IPS-15b (cell line): Measurements from ENCODE around the gene CHRM5.

ENCODE experiments used
- H3K27me3 ChIP-seq: one replicate; pipeline ENCODE4 v1.6.1; 2013; ENCODE audit warnings: low read length; ENCODE audit not compliant: control insufficient read depth, insufficient read depth
- H3K36me3 ChIP-seq: one replicate; pipeline ENCODE4 v1.6.1; 2013; ENCODE audit warnings: low read length; ENCODE audit not compliant: control insufficient read depth, insufficient read depth
- H3K4me1 ChIP-seq: one replicate; pipeline ENCODE4 v1.6.1; 2013; ENCODE audit warnings: mild to moderate bottlenecking, low read length; ENCODE audit not compliant: control insufficient read depth, insufficient read depth
- H3K4me3 ChIP-seq: one replicate; pipeline ENCODE4 v1.5.1; 2013; ENCODE audit warnings: low read depth, low read length
- H3K9ac ChIP-seq: one replicate; pipeline ENCODE4 v1.6.1; 2013; ENCODE audit warnings: low read depth, mild to moderate bottlenecking, low read length
- H3K9me3 ChIP-seq: one replicate; pipeline ENCODE4 v1.6.1; 2013; ENCODE audit warnings: mild to moderate bottlenecking, low read length; ENCODE audit not compliant: control insufficient read depth, insufficient read depth

The CHRM5 gene

GRCh38 chr15:34070003-34070402, 101.7 kb downstream of the CHRM5 start:
- Histone ChIP-seq H3K4me3 (no peak overlapping the region), H3K9me3 (no peaks in the 10 kb centered on the region), H3K36me3 (no peaks in the 10 kb centered on the region), H3K4me1 (no peaks in the 10 kb centered on the region), H3K9ac (no peak overlapping the region), H3K27me3 (no peaks in the 10 kb centered on the region)

- H3K9me3 ChIP-seq: no peaks in the 10 kb centered on the region
- no peaks in the 10 kb centered on the region for H3K4me1 ChIP-seq
- no peak overlapping the region for H3K4me3 ChIP-seq
- H3K27me3 ChIP-seq: no peaks in the 10 kb centered on the region
- H3K36me3 ChIP-seq: no peaks in the 10 kb centered on the region
- no peak overlapping the region for H3K9ac ChIP-seq
Measured at GRCh38 chr15:34076785-34077184, 108.5 kb downstream of the CHRM5 start.

GRCh38 chr15:34078900-34079299, 110.6 kb downstream of the CHRM5 start:
- Histone ChIP-seq H3K27me3 (no peaks in the 10 kb centered on the region), H3K9ac (no peak overlapping the region), H3K4me3 (no peak overlapping the region), H3K36me3 (no peaks in the 10 kb centered on the region), H3K4me1 (no peaks in the 10 kb centered on the region), H3K9me3 (no peaks in the 10 kb centered on the region)

DNA sequence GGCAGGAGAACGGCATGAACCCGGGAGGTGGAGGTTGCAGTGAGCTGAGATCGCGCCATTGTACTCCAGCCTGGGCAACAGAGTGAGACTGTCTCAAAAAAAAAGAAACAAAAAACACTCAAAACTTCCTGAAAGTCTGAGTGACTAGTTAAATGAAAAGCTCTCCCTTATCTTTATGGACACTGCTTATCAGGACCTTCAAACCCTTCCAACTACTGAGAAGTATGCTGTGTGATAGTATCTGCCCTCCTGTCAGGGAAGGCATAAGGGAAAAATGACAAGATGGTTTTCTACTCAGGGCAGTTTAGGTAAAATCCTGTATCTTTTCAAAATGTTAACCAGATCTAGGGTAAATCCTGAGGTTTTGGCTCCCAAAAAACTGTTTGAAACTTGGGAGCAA, 111.6 kb downstream of the CHRM5 start:
- no peak overlapping the region for H3K4me3 ChIP-seq
- no peaks in the 10 kb centered on the region for H3K4me1 ChIP-seq
- H3K27me3 ChIP-seq: no peaks in the 10 kb centered on the region
- H3K9me3 ChIP-seq: no peaks in the 10 kb centered on the region
- H3K36me3 ChIP-seq: no peaks in the 10 kb centered on the region
- no peak overlapping the region for H3K9ac ChIP-seq

GRCh38 chr15:34084086-34084485, 115.8 kb downstream of the CHRM5 start:
- no peaks in the 10 kb centered on the region for H3K27me3 ChIP-seq
- H3K36me3 ChIP-seq: no peaks in the 10 kb centered on the region
- no peaks in the 10 kb centered on the region for H3K4me1 ChIP-seq
- H3K9ac ChIP-seq: no peak overlapping the region
- no peak overlapping the region for H3K4me3 ChIP-seq
- no peaks in the 10 kb centered on the region for H3K9me3 ChIP-seq

DNA sequence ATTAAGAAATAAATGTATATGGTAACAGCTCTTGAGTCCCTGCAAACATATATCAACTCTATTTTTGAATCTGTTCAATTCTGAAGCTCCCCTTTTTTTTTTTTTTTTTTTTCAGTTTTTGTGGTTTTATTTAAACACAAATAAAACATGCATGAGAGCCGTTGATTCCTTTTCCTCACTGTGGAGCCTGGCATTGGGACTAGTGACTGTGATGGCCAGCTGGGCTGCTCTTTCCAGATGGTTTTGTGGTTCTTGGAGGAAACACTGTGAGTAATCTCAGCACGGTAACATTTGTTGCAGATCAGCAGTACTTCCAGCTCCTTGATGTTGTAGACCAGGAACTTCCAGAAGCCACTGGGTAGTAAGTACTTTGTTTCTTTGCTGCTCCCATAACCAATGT, 117.4 kb downstream of the CHRM5 start:
- Histone ChIP-seq H3K4me3 (no peak overlapping the region), H3K9ac (no peak overlapping the region), H3K9me3 (no peaks in the 10 kb centered on the region), H3K4me1 (no peaks in the 10 kb centered on the region), H3K36me3 (no peaks in the 10 kb centered on the region), H3K27me3 (no peaks in the 10 kb centered on the region)

DNA sequence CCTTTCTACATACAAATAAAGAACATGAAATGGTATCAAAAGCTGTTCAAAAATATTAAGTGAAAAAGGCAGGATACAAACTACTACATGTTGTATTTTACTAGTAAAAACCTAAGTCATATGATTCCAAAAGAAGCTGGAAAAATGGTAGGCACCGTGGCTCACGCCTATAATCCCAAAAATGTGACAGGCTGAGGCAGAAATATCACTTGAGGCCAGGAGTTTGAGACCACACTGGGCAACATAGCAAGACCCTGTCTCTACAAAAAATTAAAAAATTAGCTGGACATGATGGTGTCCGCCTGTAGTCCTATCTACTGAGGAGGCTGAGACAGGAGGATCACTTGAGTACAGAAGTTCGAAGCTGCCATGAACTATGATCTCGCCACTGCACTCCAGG, 131.6 kb downstream of the CHRM5 start:
- Histone ChIP-seq H3K9ac (no peak overlapping the region), H3K36me3 (no peaks in the 10 kb centered on the region), H3K4me3 (no peak overlapping the region), H3K27me3 (no peaks in the 10 kb centered on the region), H3K9me3 (no peaks in the 10 kb centered on the region), H3K4me1 (no peaks in the 10 kb centered on the region)

DNA sequence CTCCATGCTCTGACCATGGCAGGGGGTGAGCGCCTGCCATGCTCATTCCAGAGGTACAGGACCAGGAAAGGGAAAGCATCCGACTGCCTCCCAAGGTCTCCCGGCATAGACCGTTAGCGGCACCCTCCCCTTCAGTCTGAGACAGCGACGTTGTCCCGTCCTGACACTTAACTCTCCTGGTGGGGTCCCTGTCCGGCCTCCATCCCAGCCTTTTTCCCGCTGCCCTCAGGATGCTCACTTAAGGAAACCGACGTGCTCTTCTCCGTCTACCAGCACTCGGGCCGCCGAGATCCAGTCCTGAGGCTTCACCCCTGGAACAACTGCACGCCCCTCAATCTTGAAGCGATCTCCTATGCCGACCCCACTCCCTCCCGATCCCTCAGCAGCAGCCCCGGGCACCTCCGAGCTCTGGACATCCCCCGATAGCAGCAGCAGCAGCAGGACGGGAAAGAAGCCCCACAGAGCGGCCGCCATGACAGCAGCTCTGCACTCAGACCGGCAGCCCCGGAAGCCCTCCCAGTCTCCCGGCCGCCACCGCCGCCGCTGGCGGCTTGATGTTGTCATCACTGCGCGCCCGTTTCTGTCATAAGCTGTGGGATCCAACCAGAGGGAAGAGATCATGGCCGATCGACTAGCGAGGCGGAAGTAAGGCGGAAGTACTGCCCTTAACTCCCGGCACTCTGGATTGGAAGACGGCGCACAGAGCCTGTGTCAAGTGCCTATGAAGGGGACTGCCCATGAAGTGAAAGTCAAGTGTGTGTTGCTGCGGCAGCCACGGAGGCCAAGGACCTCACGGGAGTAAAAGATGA, 133.3 kb downstream of the CHRM5 start, which contains the start of the genes EMC7 and PGBD4:
TSS of gene EMC7 (minus strand) at position 497 of the 809 bp plus-strand sequence. CDS start at position 474, 23 bp downstream.
TSS of gene PGBD4 (plus strand) at position 718 of the 809 bp plus-strand sequence. CDS start 449 bp downstream, outside the sequence.
- Histone ChIP-seq H3K36me3 (no peaks in the 10 kb centered on the region), H3K4me1 (no peaks in the 10 kb centered on the region), H3K9me3 (no peaks in the 10 kb centered on the region), H3K27me3 (no peaks in the 10 kb centered on the region), H3K9ac (peak within 1 kb of the TSS; percentile 82), H3K4me3 (peak within 1 kb of the TSS; percentile 92)

DNA sequence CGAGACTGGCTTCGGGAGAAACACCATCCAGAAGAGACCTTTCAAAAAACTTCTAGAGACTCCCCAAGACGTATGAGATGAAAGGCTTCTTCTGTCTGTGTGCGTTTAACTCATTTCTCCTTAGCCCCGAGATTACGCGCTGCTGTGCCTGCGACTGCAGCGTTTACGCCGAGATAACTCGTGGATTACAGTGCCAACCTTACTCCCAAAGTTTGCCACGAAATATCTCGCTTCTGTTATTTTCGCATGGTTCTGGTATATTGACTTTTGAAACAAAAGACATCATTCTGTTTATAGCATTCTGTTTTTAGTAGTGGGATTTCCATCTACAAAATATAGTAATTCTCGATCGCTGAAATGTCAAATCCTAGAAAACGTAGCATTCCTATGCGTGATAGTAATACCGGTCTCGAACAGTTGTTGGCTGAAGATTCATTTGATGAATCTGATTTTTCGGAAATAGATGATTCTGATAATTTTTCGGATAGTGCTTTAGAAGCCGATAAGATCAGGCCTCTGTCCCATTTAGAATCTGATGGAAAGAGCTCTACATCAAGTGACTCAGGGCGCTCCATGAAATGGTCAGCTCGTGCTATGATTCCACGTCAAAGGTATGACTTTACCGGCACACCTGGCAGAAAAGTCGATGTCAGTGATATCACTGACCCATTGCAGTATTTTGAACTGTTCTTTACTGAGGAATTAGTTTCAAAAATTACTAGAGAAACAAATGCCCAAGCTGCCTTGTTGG, 134.1 kb downstream of the CHRM5 start:
- H3K9me3 ChIP-seq: no peaks in the 10 kb centered on the region

GRCh38 chr15:34106423-34106822, 138.1 kb downstream of the CHRM5 start:
- no peak overlapping the region for H3K4me3 ChIP-seq
- H3K9ac ChIP-seq: no peak overlapping the region
- H3K27me3 ChIP-seq: no peaks in the 10 kb centered on the region
- H3K9me3 ChIP-seq: no peaks in the 10 kb centered on the region
- no peaks in the 10 kb centered on the region for H3K4me1 ChIP-seq
- no peaks in the 10 kb centered on the region for H3K36me3 ChIP-seq

More for the DNA sequence above, 134.1 kb downstream of the CHRM5 start:
- H3K36me3 ChIP-seq: no peaks in the 10 kb centered on the region
- peak overlapping the region; percentile 92 for H3K4me3 ChIP-seq
- H3K4me1 ChIP-seq: no peaks in the 10 kb centered on the region
- peak overlapping the region; percentile 82 for H3K9ac ChIP-seq
- H3K27me3 ChIP-seq: no peaks in the 10 kb centered on the region

DNA sequence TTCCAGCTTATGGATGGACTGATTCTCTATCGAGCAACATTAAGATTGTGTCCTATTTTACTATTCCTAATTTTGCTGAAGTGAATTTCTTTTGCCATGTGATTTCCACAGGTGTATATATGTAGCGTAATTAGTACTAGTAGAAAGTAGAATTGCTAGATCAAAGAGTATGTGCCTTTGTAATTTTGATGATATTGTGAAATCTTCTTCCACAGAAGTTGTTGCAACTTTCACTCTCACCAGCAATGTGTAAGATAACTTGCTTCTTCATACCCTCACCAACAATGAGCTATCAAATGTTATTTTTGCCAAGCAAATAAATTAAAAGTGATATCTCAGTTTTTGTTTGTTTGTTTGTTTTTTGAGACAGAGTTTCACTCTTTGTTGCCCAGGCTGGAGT, 139.0 kb downstream of the CHRM5 start:
- no peaks in the 10 kb centered on the region for H3K4me1 ChIP-seq
- H3K9me3 ChIP-seq: no peaks in the 10 kb centered on the region
- H3K36me3 ChIP-seq: no peaks in the 10 kb centered on the region
- H3K4me3 ChIP-seq: no peak overlapping the region
- no peak overlapping the region for H3K9ac ChIP-seq
- H3K27me3 ChIP-seq: no peaks in the 10 kb centered on the region
